Retina (tissue), 1 donor: Measurements from ENCODE around the gene PRPF40B.

Experiments
- DNase-seq: peaks from one replicate; pipeline ENCODE4 v3.0.0-alpha.2; 2016

Gene PRPF40B

DNA sequence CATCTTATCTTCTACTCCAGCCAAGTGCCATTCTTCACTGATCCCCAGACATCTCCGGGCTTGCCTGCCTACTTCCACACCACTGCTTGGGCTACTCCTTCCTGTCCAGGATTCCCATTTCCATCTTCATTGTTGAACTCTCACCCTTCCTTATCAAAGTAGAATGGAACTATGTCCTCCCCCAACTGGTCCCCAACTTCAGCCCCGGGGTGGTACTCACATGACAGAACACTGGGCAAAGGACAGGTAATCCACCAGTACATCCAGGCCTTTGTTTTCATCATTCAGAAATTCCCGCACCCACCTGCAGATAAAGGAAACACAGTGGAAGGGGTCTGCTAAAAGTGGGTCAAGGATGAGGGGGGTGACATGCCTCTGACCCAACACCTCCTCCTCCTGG, 38.4 kb downstream of the PRPF40B start:
- no peak for DNase-seq

DNA sequence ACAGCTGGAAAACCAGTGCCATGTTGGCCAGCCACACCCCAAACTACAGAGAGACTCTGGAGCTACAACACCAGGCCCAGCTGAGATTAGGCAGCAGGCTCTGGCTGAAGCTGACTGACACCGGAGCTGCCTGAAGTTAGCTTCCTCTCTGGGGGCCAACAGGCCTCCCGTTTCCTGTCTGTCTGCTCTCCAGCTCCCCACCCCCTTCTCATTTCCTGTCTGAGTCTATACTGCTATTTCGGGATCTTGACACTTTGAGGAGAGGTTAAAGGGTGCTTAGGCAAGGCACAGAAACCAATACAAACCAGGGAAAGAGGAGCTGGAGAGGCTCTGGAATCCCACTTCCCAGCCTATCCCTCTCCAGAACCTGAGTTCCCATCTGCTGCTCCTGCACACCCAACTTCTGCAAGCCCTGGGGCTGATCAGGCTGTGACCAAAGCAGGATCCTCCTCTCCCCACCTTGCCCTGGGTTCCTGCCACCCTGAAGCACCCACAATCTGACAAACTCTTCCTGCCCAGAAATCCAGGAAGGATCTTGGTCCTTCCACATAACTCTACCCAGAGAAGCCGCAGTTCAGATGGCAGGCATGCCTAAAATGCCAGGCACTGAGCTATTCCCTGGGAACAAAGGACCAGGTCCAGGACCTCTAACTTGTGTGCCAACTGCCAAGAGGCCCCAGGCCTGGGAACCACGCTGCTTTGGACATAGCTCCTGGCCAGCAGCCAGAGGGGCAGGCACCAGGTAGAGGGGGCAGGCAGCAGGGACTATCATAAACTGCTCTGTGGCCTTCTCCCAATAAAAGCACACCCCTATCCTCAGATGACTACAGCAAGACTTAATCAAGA, 39.9 kb downstream of the PRPF40B start:
- DNase-seq: no peak

- no peak for DNase-seq
Measured at GRCh38 chr12:49664167-49664566, 40.8 kb downstream of the PRPF40B start.

DNA sequence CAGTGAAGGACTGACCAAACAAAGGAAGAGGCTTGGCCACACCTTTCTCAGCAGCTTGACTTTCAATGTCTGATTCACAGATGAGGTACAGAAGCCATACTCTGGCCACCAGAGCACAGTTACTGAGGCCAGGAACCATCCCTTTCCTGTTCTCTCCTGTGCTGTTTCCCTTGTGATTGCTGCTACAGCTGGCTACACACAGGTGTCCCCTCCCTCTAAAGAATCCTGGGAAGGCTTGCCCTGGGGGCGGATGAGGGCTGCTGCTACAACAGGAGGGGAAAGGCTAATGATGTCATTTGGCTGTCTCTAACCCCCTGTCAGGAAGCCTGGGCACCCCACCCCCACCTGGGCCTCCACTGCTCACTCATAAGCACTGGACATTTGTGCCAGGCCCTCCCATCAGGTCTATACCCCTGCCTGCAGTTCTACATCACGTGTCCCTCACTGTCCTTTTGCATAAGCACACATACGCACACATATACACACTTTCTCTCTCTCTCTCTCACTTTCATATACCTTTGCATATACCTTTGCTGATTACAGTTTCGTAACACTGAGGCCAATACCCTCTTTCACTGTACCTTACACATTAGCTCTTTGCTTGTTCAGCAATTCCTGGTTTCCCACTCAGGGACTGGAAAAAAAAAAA, 41.4 kb downstream of the PRPF40B start:
- DNase-seq: no peak

DNA sequence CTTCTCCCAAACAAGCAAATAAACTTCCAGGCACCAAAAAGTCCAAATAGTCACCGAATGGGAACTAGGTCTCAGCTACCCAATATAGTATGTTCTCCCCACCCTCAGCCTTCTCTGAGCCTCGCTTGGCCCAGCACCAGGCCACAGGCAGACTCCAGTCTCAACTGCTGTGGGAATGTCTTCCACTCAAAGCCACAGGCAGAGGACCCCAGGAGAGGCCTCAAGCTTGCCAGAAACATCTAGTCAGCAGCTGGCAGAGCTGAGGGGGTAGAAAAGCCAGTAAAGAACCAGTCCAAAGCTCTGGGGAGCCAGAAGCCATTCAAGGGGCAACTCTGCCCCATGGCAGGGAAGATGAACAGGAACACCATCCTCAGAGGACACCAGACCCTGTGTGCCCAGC, 42.0 kb downstream of the PRPF40B start:
- no peak for DNase-seq

DNA sequence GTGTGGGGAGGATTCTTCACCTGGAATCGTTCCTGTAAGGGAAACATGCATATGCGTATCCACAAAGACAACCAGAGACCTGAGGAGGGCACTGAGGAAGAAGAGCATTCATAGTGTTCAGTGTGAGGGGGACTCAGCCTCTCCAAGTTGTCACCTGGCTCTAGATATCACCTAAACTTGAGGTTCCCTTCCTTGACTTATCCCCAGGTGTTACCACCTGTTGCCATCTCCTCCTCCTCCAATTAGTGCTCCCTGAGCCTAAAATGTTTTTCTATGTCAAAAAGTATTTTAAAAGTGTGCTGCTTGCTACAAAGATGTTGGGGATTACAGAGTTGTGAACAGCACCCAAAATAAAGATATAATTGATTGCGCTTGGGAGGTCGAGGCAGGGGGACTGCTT, 42.8 kb downstream of the PRPF40B start:
- no peak for DNase-seq

GRCh38 chr12:49667325-49668090, 44.1 kb downstream of the PRPF40B start:
- DNase-seq: no peak

DNA sequence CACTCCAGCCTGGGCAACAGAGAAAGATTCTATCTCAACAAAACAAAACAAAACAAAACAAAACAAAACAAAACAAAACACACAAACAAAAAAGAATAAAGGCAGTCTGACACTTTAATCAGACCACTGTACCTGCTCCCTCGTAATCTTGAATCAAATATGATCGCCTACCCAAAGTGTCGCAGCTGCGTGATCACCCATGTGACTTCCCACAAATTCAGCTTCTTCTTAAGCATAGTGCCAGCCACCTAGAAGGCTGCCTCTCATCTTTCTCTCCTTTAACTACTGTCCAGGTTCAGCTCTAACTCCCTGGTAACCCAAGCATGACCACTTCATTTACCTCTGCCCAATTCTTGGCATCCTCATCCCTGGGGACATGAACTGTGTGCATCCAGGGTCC, 46.4 kb downstream of the PRPF40B start:
- DNase-seq: no peak

- no peak for DNase-seq
Measured at GRCh38 chr12:49671031-49671765, 47.8 kb downstream of the PRPF40B start.

GRCh38 chr12:49672301-49673217, 49.2 kb downstream of the PRPF40B start:
- no peak for DNase-seq

- DNase-seq: peak; percentile 89
Measured at GRCh38 chr12:49673446-49674317, 50.3 kb downstream of the PRPF40B start.

DNA sequence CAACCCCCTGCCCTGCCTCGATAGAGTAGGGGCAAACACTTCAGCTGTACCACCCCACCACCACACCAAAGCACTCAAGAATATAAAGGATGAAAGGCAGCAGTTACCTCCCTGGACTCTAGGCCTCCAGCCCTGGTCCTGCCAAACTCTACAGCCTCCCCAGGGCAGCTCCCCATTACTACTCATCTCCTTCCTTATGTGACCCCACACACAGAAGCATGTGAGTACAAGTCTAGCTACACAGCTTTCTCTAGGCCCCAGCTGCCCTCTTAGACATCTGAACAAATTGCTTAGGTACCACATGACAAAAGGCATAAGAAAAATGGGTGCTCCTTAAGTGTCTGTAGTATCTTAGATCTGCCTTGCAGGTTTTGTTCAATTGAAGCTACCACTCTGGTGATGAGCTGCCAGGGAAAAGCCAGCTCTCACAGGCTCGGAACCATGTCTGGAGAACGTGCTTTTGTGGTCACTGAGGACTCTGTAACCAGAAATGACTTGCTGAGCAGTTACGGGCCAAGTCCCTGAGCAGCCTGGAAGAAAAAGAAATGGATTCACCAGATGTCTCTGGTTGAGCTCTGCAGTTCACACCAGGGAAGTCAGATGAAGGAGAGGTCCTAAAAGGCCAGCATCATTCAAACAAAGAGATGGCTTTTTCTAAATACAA, 51.1 kb downstream of the PRPF40B start:
- peak; percentile 36 for DNase-seq

GRCh38 chr12:49675137-49675536, 51.8 kb downstream of the PRPF40B start:
- no peak for DNase-seq

- DNase-seq: no peak
Measured at GRCh38 chr12:49678711-49679110, 55.4 kb downstream of the PRPF40B start.

DNA sequence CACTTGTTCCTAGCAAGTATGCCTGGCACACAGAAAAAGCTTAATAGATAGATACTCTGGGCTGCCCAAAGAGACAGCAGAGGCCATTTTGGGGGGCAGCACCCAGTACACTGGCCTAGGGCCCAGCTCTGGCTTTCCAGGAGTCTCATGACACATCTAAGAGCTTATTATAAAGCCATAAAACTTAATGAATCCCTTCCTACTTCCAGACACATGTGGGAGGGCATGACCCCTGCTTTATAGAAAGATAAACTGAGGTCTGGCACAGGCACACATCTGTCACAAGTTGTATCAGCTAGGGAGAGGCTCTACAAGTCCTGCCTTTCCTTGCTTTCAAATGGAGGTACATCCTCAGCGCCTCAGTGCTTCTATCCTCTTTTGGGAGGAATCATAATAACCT, 56.7 kb downstream of the PRPF40B start:
- DNase-seq: no peak

DNA sequence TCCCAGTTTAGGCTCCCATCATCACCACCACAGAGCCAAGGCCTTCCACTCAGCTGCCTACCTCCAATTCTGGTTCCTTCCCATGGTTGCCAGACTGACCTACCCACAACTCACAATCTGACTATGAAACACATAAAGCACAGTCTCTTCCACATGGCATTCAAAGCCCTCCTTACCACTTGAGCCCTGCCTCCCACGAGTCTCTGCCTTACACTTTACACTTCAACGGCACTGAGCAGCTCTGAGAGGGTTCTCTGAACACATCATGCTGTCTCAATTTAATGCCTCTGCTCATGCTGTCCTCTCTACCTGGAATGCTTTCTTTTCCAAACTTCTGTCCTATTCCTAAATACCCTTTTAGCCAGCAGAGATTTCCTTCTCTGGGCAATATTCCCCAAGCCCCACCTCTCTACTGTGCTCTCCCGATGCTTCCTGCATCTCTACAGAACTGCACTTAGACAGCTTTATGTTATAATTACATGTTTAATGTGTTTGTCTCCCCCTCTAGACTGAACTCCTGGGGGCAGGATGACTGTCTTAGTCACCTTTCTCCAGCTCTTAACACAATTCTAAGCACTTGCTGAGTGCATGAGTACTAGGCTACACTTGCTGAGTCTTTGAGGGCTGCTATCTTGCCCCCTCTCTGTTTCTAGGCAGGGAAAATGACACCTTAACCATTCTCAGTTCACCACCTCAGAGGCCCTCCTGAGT, 60.4 kb downstream of the PRPF40B start:
- DNase-seq: no peak

DNA sequence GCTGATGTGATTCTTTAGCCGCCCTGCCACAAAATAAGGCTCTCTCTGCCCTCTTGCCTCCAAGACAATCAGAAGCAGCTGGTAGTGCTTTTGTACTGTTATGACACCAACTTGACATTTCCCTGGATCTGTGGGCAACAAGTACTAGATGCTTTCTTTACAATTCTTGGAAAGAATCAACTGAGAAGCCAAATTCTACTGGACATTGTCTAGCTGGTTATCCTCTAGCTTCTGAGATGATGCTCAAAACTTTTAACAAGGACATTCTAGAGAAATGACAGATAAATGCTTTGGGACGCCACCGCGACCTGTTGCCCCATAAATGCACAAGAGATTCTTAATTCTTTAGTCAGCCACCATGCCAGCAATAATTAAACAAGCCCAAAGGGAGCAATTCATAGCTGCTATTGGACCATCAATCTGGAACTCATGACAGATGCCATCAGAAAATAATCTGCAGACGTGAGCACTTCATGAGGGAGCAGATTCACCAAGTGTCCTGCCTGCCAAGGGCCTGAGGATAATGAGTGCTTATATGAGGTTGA, 61.0 kb downstream of the PRPF40B start:
- DNase-seq: no peak

GRCh38 chr12:49687941-49688340, 64.6 kb downstream of the PRPF40B start:
- DNase-seq: no peak

DNA sequence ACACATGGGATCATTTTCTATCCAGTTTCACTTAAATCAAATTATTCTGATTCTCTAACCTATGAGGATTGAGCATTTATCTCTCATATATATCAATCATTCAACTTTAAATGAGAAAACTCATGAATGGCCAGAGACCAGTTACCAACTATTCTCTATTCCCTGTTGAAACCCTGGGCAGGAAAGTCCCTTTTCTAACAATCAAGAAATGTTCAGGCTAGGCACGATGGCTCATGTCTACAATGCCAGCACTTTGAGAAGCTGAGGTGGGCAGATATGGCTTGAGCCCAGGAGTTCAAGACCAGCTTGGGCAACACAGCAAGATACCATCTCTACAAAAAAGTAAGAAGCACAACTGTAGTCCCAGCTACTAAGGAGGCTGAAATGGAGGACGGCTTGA, 65.9 kb downstream of the PRPF40B start:
- DNase-seq: no peak
